GM12864 (cell line): Measurements from ENCODE around the gene MGLL.

Source experiments
- DNase-seq: peaks from one replicate; pipeline ENCODE4 v3.0.0-alpha.2; 2011; ENCODE audit warnings: low read depth
- H3K4me3 ChIP-seq: 2 replicates; pipeline ENCODE4 v1.5.1; 2011; ENCODE audit warnings: mild to moderate bottlenecking, low read depth, low read length, control low read depth
- TF ChIP-seq, protein P1 (sequence below): IDR thresholded peaks from 2 replicates; pipeline ENCODE4 v1.5.1; 2011; ENCODE audit warnings: low read depth, mild to moderate bottlenecking, moderate library complexity, low read length, control low read depth, inconsistent platforms; ENCODE audit errors: missing control alignments

The MGLL gene

DNA sequence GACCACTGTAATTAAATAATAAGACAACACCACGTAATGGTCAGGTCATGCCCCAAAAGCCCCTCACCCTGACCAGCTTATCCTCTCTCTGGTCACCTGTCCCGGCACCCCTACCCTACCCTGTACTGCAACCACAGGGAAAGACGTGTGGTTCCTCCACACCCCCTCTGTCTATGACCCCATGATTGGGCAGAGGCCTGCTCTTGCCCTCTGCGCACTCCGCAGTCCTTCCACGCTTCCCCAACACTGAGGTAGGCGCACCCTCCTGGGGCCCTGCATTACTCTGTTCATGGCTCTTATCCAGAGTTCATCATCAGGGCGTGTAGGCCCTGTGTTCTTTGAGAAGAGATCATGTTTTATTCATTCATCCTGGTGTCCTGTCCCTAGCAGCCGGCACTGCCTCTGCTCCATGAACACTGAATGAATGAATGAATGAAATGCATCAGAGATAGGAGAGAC is 33.8 kb downstream of the MGLL start:
- no peak for DNase-seq
- TF ChIP-seq, protein P1, sequence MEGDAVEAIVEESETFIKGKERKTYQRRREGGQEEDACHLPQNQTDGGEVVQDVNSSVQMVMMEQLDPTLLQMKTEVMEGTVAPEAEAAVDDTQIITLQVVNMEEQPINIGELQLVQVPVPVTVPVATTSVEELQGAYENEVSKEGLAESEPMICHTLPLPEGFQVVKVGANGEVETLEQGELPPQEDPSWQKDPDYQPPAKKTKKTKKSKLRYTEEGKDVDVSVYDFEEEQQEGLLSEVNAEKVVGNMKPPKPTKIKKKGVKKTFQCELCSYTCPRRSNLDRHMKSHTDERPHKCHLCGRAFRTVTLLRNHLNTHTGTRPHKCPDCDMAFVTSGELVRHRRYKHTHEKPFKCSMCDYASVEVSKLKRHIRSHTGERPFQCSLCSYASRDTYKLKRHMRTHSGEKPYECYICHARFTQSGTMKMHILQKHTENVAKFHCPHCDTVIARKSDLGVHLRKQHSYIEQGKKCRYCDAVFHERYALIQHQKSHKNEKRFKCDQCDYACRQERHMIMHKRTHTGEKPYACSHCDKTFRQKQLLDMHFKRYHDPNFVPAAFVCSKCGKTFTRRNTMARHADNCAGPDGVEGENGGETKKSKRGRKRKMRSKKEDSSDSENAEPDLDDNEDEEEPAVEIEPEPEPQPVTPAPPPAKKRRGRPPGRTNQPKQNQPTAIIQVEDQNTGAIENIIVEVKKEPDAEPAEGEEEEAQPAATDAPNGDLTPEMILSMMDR: no peak
- H3K4me3 ChIP-seq: no peak overlapping the region

DNA sequence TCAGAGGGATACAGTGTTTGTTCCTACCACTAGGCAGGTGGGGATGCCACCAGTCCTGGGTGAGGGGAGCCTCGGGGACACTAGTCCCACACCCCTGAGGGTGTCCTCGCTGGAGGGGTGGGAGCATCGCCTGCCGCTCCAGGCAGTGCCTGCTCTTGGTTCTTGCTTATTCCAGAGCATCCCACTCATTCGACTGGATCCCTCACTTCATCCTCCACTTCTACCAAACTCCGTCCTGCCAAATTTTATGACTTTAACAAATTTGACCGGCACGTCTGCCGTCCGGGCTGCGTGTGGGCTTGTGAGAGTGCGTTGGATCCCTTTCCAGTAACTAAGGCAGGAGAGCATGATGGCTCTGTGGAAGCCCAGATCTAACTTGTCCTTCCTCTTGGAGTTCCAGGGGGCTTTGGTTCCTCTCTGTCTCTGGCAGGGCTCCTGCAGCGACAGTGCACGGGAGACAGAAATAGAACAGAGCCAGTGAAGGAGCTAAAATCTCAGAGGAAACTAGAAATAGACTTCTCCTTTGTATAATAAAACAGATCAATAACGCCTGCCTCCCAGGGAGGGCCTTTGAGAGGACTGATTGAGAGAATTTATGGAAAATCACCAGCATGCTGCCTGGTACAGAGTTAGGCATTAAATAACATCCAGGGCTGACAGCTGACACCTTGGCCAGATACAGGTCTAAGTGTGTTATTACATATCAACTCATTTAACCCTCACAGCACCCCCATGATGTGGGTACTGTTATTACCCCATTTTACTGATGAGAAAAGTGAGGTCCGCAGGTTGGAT is 34.5 kb downstream of the MGLL start:
- DNase-seq: no peak
- H3K4me3 ChIP-seq: no peak overlapping the region
- TF ChIP-seq, protein P1: no peak

DNA sequence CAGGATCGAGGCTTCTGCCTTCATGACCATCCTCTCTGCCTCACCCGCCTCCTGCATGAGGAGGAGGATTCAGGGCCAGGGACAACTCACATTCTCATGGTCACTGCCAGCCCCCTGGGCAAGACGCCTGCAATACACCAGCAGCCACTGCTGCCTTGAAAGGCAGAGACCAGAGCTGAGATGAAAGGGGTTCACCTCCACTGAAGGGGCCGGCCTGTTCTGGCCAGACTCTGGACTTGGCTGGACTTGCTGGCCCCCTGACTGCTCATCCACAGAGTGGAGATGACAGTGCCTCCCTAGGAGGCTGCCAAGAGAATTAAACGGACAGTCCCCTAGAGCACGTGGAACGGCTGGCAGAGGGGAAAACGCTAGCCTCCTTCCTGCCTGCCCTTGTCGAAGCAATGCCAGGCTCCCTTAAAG is 35.2 kb downstream of the MGLL start:
- H3K4me3 ChIP-seq: no peak overlapping the region
- DNase-seq: no peak
- TF ChIP-seq, protein P1: no peak

DNA sequence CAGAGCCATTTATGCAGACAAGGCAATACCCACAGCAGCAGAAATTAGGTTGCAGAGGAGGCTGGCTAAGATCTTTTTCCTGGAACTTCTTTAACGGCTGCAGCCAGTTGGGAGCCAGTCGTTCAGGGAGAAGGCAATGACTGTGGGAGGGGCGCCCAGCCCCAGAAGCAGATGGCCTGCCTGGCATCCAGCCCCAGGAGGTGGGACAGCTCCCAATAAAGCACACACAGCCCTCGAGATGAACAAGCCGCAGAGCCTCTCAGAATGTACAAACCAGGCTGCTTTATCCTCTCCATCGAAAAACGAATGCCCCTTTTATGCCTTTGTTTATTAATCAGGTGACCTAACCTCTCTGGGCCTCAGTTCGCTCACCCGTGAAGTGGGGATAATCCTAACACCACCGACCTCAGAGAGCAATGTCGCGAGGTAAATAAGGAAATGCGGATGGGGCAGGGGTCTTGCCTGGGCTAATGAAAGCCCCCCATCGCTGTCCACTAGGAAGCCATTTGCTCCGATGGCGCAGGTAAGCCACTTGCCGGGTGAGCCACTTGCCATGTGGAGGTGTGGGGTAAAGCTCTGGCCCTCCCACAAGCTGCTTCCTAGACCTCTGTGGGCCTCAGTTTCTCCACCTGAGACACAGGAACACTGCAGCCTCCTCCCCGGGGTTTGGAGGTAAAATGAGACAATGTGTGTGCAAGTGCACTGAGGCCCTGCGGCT is 35.8 kb downstream of the MGLL start:
- TF ChIP-seq, protein P1: no peak
- DNase-seq: no peak
- no peak overlapping the region for H3K4me3 ChIP-seq

DNA sequence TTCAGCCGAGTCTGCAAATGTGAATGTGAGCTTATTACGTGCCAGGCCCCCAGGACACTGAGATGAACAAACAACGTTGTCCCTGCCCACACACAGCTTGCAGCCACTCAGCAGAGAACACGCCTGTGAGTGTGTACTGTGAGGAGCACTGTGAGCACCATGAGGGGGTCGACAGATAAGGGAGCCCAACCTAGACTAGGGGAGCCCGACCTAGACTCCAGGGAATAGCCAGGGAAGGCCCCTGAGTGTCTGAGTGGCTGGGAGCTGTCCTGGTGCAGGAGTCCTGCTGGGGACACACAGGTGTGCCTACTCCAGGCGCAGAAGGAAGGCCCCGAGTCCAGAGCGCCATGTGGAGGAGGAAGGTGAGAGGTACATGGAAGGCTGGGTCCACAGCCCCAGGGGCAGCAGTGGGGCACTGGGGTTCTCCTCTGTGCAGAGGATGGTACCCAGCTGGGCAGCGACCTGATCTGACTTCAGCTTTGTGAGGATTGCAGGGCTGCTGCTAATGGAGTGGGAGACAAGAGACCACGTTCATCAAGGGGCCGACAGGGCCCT is 36.5 kb downstream of the MGLL start:
- H3K4me3 ChIP-seq: no peak overlapping the region
- no peak for DNase-seq
- TF ChIP-seq, protein P1: no peak

DNA sequence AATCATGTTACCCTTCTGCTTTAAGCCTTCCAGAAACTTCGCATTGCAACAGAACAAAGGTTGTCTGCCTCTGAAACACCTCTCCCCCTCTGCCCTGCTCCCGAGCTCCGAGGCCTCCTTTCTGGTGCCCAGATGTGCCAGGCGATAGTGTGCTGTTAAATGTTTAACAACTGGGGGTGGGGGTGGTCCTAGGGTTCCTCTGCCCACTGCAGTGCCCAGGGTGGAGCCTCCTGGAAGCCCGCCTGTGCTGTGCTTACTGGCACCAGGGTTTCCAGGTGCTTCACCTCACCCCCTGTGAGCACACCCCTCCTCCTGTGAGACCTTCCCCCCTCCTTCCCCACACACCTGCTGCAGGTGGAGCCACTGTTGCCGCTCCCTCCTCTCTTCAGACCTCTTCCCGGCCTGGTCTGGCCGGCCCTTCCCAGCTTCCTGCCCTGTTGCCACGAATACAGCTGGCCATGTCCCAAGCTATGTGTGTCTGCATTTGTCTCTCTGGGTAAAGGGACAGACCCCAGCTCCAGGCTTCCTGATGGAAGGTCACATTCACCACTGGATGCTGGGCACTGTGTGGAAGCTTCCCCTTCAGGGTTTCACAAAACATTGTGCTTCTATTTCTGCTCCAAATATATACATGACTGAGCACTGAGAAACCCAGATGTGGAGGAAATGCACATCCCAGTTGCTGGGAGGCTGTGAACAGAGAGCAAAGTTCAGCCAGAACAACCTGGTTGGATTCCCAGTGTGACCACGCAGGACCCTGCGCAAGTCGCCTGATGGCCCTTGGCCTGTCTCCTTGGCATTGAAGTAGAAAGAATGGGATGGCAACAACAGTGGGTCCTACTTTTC is 37.2 kb downstream of the MGLL start:
- no peak overlapping the region for H3K4me3 ChIP-seq
- no peak for DNase-seq
- TF ChIP-seq, protein P1: no peak
